NCI-H226 (cell line): ENCODE results near the gene MELTF.

Experiments
- DNase-seq: peaks from one replicate; pipeline ENCODE4 v3.0.0-alpha.2; 2015

The MELTF gene

GRCh38 chr3:196967412-196968232, 62.0 kb downstream of the MELTF start:
- no peak for DNase-seq

GRCh38 chr3:196966526-196967401, 62.9 kb downstream of the MELTF start:
- DNase-seq: no peak

- DNase-seq: no peak
These were observed 63.8 kb downstream of the MELTF start for GRCh38 chr3:196965804-196966173.

- DNase-seq: no peak
These were observed 64.4 kb downstream of the MELTF start for GRCh38 chr3:196965112-196965803.

GRCh38 chr3:196963631-196963953, 66.0 kb downstream of the MELTF start:
- no peak for DNase-seq

GRCh38 chr3:196962930-196963630, 66.5 kb downstream of the MELTF start:
- DNase-seq: no peak

GRCh38 chr3:196962108-196962929, 67.3 kb downstream of the MELTF start:
- no peak for DNase-seq

GRCh38 chr3:196954832-196955231, 74.8 kb downstream of the MELTF start:
- DNase-seq: no peak
